ENCODE data around the gene CDH11. TPM values are rescaled to one million over a fixed set of nuclear protein-coding genes. Genes with fewer than 3 reads are reported as not detected.

Gene CDH11
- total RNA-seq, 4 donors from 2014 or later, result 13.0 to 37.7 (median 27.8) TPM

GRCh38 chr16:64916051-64916450 lies 205.8 kb downstream of the CDH11 start:
- H3K27ac ChIP-seq, result no peak overlapping the region
- no peak for DNase-seq
- no peak overlapping the region for H3K4me3 ChIP-seq (replicated peaks in 1 of 3)
- intact Hi-C loops (cut with DNase I), result no loop called here
- no peaks in the 10 kb centered on the region for H3K9me3 ChIP-seq
- H3K36me3 ChIP-seq, result no peaks in the 10 kb centered on the region
- no peaks in the 10 kb centered on the region for H3K4me1 ChIP-seq
- H3K27me3 ChIP-seq, result no peaks in the 10 kb centered on the region
- WGBS, 2 donors, result 65 to 87% methylated on average over 2 of the region's 2 CpGs
- TF ChIP-seq CTCF (IDR thresholded peaks at IDR 0.05), result no peak
- no peak for TF ChIP-seq POLR2A (IDR thresholded peaks at IDR 0.05)

GRCh38 chr16:64910356-64910755 lies 211.5 kb downstream of the CDH11 start:
- Histone ChIP-seq H3K27ac (no peak overlapping the region), H3K36me3 (no peaks in the 10 kb centered on the region), H3K4me1 (no peaks in the 10 kb centered on the region), H3K9me3 (no peaks in the 10 kb centered on the region), H3K27me3 (no peaks in the 10 kb centered on the region), H3K4me3 (replicated peaks in 1 of 3) (no peak overlapping the region)
- TF ChIP-seq CTCF (IDR thresholded peaks at IDR 0.05) (no peak), POLR2A (IDR thresholded peaks at IDR 0.05) (no peak)
- intact Hi-C loops (cut with DNase I), result no loop called here
- WGBS, 2 donors, result 65% methylated on average over 6 of the region's 6 CpGs
- DNase-seq, result no peak

GRCh38 chr16:64907844-64908243 lies 214.0 kb downstream of the CDH11 start:
- no peaks in the 10 kb centered on the region for H3K4me1 ChIP-seq
- H3K27me3 ChIP-seq, result no peaks in the 10 kb centered on the region
- H3K36me3 ChIP-seq, result no peaks in the 10 kb centered on the region
- intact Hi-C loops (cut with DNase I), result no loop called here
- WGBS, 2 donors, result 31 to 42% methylated on average over 5 of the region's 5 CpGs
- H3K9me3 ChIP-seq, result no peaks in the 10 kb centered on the region
- no peak for DNase-seq
- no peak overlapping the region for H3K27ac ChIP-seq
- TF ChIP-seq CTCF (IDR thresholded peaks at IDR 0.05) (no peak), POLR2A (IDR thresholded peaks at IDR 0.05) (no peak)
- no peak overlapping the region for H3K4me3 ChIP-seq (replicated peaks in 1 of 3)

GRCh38 chr16:64903770-64904169 lies 218.1 kb downstream of the CDH11 start:
- WGBS, 2 donors, result 80 to 87% methylated on average over 3 of the region's 3 CpGs
- intact Hi-C loops (cut with DNase I), result no loop called here
- DNase-seq, result no peak
- TF ChIP-seq POLR2A (IDR thresholded peaks at IDR 0.05), result no peak
- no peak for TF ChIP-seq CTCF (IDR thresholded peaks at IDR 0.05)
- Histone ChIP-seq H3K9me3 (no peaks in the 10 kb centered on the region), H3K27me3 (no peaks in the 10 kb centered on the region), H3K4me3 (replicated peaks in 1 of 3) (no peak overlapping the region), H3K4me1 (no peaks in the 10 kb centered on the region), H3K27ac (no peak overlapping the region), H3K36me3 (no peaks in the 10 kb centered on the region)

- Histone ChIP-seq H3K27ac (no peak overlapping the region), H3K4me3 (replicated peaks in 1 of 3) (no peak overlapping the region), H3K4me1 (no peaks in the 10 kb centered on the region), H3K27me3 (no peaks in the 10 kb centered on the region), H3K9me3 (no peaks in the 10 kb centered on the region), H3K36me3 (no peaks in the 10 kb centered on the region)
- WGBS, 2 donors, result 82 to 90% methylated on average over 2 of the region's 2 CpGs
- DNase-seq, result no peak
- intact Hi-C loops (cut with DNase I), result no loop called here
- no peak for TF ChIP-seq CTCF (IDR thresholded peaks at IDR 0.05)
- no peak for TF ChIP-seq POLR2A (IDR thresholded peaks at IDR 0.05)
Measured at GRCh38 chr16:64900517-64900916, 221.3 kb downstream of the CDH11 start.

Data from thyroid gland (tissue), 4 donors.